NCI-H748 (cell line): ENCODE data around the gene PFKFB4.
"Not testable (repeated sequence)": the region's sequence is repeated elsewhere in the genome, so short reads cannot be mapped to it uniquely, and the experiment has no call there.

Experiments
- DNase-seq: peaks from one replicate; lab custom pipeline; 2025; ENCODE audit not compliant: unreplicated experiment; lab: John Stamatoyannopoulos, UW

PFKFB4 gene

DNA sequence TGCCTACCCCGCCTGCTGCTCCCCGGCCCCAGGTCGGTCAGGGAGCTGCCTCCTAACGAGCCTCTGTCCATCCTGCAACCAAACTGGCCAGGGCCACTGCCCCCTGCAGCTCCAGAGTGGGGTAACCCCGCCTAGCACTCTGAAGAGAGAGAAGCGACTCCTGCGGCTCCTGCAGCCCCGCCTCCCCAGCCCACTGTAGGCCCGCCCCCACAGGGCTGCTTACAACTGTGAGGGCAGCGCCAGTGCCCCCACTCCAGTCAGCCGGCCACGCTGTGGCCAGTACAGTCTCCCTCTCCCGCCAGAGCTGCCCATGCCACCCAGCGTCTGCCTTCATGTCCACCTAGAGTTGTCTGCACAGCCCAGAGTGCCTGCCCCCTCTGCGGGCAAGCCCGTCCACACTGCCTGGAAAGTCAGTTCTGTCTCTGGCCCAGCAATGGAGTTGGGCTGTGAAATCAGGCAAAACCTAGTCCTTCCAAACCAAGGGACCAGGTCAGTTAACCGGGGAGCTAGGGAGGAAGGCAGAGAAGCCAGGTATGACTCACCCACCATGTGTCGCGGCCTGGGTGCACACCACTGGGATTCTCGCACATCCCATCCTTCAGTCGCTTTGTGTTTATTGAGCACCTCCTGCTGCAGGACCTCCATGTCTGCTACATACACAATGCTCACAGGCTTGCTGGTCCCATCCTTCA is 4.6 kb upstream of the PFKFB4 start:
- DNase-seq: peak; percentile 8

DNA sequence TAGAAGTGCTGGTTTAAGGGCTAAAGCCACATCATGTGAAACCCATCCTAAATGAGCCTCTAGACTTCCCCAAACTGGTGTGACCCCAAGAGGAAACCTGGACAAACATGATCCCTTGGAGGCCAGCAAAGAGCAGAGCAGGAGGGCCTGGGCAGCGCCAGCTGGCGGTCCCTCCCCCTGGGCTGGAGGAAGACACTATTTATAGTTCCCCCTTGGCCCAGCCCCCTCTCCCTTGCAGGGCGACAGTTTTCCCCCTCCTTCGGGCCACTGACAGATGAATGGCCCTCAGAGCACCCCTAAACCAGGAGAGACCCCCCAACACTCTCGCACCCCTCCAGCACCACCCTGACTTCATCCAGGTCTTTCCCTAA is 4.0 kb upstream of the PFKFB4 start:
- no peak for DNase-seq

DNA sequence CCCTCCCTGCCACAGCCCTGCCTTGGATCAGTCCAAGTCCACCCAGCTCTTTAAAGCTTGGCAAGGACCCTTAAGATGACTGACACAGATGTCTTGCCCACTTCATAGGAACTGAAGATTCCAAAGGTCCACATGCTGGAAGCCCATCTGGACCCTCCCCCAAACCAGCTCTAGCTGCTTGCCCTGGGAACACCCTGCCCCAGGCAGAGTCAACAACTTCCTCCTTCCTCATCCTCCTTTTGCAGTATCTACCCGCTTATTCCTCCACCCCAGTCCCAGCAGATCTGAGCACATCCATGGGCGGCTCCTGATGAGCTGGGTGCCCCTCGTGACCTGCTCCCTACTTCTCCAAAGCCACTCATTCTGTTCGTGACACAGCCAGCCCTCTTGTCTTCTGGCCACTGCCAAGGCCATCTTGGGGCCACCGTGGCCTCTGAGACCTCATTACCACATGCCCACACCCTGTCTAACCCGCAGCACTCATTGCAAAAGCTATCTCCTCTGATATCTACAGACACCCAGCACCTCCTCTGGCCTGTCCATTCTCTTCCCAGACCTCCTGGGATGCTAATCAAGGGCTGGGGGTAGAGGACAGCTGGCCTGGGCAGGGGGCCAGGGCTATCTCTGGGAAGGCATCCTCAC is 2.0 kb upstream of the PFKFB4 start:
- no peak for DNase-seq

DNA sequence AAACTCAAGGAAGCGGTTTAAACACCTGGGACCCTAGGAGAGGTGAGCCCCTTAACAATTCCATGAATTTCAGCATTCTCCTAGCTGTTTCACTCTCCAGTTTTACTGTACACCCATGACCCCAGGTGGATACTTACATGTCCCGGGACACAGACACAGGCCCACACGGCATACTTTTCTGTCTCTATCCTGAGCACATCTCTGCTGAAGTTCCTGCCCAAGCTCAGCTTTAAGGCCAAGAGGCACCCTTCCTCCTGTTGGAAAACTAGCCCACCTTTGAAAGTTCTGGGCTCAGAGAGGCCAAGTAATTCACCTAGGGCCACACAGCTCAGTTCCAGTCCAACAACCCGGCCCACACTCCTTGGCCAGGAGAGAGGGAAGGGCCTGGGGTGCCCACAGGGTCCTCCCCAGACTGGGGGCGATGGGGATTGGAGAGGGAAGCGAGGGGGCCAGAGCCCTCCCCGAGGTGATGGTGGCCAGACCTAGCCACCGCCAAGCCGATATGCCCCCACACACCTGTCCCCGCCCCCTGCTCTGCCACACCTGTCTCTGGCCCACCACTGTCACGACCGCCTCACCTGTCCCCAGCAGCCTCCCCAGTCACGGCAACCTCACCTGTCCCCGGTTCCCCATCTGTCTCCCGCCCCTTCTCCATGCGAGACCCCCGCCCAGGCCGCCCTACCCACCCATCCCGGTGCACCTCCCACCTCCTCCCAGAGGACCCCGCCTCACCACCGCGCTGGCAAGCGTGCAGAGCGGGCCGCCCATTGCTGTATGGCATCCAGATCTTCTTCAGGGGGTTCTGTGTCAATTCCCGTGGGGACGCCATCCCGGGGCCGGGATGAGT is 431 bp downstream of the PFKFB4 start:
- peak; percentile 42 for DNase-seq

DNA sequence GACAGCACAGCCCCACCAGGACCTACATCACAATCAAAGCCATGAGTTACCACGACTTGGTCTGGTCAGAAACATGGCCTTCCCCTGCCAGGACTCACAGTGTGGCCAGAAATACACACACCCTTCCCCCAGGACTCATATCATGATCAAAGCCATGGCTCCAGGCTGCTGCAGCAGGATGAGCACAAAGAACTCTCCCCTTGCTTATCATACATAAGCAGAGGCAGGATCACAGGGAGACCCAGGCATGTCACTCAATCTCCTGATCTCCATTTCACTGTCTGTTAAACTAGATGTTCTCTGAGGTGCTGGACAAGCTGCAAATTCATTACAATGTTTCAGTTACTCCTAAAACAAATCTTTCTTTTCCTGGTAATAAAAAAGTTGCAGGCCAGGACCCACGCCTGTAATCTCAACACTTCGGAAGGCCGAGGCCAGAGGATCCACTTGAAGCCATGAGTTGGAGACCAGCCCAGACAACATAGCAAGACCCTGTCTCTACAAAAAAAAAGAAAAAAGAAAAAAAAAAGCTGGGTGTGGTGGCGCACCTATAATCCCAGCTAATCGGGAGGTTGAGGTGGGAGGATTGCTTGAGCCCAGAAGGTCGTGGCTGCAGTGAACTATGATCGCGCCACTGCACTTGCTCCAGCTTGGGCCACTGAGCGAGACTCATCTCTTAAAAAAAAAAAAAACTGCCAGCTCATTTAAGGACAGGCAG is 1.2 kb downstream of the PFKFB4 start:
- DNase-seq: no peak

DNA sequence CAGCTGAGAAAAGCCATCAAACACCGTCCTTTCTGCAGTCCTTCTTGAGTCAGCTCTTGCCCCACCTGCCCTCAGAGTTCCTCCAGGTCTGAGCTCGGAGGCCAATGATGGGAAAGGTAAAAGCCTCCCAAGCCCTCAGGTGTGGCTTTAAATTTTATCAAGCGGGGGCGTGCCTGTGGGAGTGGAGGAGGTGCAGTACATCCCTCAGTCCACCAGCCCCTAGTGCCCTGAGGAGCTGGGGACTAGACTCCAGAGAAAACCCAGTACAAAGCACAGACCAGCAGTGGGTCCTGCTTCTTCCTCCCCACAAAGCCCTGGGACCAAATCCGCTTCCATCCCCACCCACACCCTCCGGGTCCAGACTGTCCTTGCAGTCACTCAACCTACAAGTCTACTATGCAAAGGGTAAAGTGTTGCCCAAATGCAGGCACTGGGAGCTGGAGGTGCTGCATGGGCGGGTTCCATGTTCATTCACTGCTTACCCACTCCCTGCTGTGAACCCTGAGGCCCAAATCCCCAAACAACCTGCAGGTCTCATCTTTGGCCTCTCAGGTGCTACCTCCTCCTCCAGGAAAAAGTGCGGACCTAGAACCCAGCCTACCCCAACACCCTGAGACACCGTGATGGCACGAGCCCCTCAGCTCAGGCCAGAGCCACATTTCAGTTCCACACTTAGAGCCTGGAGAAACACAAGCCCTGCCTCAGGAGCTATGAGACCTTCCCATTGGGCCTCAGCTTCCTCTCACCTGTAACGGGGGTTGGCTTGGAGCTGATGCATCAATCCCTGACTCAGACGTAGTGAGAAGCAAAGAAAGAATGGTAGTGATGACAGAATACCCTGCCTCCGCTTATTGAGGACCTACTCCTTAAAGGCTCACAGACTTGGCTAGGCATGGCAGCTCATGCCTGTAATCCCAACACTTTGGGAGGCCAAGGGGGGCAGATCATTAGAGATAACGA is 2.4 kb downstream of the PFKFB4 start:
- no peak for DNase-seq

DNA sequence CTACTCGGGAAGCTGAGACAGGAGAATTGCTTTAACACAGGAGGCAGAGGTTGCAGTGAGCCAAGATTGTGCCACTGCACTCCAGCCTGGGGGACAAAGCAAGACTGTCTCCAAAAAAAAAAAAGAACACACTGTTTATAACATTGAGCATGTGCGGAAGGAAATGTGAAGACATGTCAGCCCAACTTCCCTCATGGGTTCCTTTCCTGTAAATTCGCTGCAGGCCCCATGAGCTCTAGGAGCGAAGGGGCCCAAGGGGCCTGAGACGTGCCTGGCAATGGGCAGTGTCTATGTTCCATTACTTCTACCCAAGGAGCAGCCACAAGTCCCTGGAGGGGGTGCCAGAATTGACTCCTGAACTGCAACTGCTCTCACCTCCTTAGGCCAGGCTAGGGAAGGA is 3.2 kb downstream of the PFKFB4 start:
- DNase-seq: no peak

DNA sequence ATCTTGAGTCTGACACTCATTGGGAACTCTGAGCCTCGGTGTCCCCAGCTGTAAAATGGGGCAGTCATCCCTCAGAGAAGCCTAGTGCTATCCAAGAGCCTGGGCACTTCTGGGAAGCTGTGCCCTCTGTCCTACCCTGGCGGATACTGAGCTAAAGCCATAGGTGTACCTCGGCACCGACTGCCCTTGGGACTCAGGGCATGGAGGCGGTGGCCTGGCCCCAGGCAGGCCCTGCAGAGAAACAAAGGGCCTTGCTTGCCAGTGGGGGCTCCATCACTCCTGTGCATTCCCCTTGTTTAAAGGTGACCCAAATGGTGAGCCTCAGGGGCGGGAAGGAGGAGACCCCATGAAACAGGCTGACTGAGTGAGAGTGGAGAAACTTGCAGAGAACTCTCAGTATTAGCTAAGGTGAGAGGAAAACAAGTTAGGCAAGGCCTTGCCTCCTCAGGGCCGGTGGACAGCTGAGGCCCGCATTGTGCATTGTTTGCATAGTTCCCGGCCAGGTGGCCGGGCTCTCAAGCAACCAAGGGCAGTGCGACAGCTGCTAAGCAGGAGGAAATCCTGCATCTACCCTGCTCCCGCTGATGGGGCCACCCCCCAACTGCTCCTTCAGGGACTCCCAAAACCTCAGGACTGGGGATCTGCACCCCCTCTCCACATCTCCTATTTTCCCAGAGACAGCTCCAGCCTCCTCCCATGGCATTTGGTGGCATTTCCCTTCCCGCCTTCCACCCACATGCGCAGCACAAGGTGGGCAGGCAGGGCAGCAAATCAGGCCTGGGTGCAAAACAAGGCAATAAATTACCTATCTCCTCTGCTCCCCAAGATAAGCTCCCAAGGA is 4.3 kb downstream of the PFKFB4 start:
- peak; percentile 48 for DNase-seq

DNA sequence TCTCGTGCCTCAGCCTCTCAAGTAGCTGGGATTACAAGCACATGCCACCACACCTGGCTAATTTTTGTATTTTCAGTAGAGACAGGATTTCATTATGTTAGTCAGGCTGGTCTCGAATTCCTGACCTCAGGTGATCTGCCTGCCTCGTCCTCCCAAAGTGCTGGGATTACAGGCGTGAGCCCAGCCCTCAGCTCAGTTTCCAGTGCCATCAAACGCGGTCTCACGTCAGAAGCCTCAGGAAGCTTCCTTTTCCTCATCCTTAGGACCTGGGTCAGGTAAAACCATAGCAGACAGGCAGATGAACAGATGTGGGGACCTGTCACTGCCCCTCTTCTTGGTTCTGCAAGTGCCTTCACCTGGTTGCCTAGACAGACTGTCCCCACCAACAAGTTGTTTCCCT is 5.0 kb downstream of the PFKFB4 start:
- not testable (repeated sequence) for DNase-seq

DNA sequence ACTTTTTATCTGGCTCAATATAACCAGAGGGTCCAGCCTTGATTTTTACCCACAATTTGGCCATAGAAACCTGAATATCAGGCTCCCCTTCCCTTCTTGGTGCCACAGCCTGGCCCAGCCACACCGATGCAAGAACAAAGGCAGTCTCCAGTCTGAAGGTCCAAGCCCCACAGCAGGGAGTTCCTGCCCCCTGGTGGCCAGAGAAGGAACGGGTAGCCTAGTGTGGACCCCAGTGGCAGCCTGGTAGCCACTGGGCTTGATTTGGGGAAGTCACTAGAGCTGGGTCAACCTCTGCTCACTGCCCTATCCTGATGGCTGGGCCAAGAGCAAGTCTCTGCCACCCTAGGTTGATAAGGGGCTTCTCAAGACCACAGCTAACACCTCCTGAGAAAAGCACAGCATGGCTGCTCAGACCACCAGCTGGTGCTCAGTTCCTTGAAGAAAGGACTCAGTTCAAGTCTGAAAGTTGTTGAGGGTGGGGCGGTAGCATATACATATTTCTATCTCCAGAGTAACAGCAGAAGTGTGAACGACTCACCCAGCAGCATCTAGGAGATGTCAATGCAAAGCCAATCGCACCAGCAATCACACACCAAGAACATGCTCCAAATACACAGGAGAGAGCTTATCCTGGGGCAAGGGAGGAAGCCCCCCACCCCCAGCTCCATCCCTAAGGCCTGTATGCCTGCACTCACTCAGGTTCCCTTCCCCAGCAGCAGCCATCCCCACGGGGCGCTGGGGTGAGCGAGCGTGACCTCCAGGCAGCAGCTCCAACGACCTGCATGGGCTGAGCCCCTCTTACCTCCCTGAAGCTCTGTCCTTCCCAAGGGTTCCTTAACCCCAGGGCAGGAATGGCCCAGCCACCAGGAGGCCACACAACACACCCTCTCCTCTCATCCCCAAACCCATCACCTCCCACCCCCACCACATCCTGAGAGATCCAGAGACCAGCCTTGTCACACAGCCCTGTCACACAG is 7.6 kb downstream of the PFKFB4 start:
- DNase-seq: peak; percentile 59

DNA sequence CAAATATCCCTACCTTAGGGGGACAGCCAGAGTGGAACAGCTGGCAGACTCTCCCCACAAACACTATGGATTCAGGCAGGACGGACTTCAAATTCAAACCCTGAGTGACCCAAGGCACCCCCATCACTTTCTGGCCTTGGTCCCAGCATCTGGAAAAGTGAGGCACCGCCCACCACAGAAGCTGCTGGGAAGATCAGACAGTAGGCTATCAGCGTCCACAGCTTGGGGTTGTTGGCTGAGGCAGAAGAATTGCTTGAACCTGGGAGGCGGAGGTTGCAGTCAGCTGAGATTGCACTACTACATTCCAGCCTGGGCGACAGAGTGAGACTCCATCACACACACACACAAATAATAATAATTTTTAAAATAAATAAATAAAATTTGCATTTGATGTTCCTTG is 8.5 kb downstream of the PFKFB4 start:
- DNase-seq: no peak

DNA sequence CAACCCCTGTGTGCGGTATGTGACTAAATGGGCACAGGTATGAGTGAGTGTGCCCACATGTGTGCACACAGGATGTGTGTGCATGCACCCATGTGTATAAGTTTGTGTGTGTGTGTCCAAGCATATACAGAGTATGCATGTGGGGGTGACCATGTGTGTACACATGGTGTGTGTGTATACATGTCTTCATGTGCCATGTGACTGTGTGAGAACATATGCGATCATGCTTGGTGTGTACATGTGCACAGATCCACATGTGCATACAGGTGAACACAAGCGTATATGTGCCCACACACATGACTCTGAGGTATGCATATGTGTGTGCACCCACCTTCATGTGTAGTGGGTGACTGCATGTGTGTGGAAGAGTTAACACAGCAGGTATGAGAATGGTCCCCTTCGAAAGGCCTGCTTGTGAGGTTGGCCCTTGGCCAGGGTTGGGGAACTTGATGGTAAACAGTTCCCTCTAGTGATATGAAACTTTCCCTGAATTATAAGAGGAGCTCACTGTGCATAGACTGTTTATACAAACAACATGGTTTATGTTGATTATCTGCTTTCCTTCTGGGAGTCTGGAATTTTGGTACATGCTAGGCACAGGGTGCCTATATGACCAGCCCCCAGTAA is 10.3 kb downstream of the PFKFB4 start:
- no peak for DNase-seq

DNA sequence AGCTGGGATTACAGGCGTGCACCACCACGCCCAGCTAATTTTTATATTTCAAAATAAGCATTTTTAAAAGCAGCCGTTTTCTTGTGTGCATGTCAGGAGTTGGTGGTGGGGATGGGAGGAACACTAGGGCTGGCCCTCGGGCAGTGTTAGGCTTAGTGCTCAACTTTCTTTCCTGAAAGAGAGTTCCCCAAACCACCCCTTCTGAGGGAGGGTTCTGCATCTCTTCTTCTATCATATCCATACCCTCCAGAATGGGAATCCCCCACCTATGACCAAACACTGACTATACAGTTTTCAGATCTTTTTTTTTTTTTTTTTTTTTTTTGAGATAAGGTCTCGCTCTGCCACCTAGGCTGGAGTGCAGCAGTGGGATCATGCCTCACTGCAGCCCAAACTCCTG is 12.5 kb downstream of the PFKFB4 start:
- DNase-seq: no peak

DNA sequence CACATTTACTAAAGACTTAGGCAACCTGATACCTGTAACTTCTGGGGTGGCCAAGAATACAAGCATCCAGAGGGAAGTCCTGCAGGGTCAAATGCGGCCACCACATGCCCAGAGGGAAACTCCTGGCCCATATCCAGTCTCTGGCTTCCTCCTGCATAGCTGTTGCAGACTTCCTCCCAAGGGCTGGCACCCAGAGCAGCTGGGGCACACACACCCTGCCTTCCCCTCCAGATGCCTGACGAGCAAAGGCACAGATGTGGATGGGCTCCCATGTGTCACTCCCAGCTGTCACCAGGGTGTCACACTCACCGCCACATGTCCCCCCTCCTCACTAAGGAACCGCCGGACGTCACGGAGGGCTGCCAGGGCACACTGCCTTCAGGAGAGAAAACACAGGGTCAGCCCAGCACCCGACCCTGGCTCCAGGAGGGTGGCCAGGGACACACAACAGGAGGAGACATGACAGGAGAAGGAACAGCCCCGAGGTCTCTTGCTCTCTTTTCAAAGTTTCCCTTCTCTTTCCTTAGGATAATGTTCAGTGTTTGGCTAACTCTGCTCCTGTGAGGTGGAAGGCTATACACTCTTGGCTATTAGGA is 13.2 kb downstream of the PFKFB4 start:
- no peak for DNase-seq

DNA sequence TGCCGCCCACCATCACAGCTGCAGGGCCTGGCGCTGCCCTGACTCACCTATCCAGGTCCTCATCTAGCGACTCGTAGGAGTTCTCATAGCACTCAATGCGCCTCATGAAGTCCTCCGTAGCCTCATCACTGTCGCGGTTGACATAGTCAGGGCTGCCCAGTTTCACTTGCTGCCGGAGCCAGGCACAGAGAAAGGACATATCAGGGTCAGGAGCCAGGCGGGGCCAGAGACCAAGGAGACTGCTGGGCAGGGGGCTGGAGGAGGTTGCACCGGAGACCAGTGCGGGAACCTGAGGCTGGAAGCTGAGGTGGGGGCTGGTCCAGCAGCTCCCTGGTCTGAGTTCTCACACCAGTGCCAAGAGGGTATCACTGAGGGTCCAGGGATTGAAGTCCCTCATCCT is 18.2 kb downstream of the PFKFB4 start:
- DNase-seq: no peak

DNA sequence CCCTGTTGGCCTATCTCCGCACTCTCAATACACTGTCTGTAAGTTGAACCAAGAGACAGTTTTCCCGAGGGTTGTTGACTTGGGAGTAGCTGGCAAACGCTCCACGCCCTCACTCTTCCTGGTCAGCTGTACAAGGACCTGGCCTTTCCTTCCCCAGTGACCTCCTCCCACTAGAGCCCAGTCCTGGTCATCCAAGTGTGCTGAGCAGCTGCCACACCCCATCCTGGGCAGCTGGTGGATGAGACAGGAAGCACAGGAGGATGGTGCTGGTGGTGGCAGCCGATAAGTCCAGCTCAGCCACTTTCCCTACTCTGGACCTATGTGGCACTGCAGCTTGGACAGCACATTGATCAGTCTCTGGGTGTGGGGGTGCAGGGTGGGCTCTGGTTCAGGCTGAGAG is 19.8 kb downstream of the PFKFB4 start:
- no peak for DNase-seq

DNA sequence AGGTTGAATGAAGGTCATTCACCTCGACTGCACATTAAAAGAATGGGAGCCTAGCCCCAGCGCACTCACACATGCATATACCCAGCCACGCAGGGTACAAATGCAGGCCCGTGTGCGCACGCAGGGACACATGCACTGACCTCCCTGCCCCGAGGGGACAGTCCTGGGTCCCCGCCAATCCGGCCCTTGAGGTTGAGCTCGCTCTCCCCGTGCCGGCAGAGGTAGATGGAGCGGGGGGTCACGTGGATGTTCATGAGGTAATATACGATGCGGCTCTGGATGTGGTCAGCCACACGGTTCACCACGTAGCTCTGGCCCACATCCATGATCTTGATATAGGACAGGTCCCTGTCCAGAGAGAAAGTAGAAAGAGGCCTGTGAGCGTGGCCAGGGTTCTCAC is 20.5 kb downstream of the PFKFB4 start:
- no peak for DNase-seq
